ENCODE data around the gene CALHM4.

- no peak for TF ChIP-seq CTCF (conservative IDR thresholded peaks at IDR 0.05; ENCODE audit: low read depth, low read length)
- TF ChIP-seq EZH2 (IDR thresholded peaks at IDR 0.05; ENCODE audit: low read length, unreplicated experiment) = no peak
These were observed at the start of gene CALHM4 for GRCh38 chr6:116553451-116553850.
